CD4-positive, alpha-beta T cell treated with Interferon alpha-2 for 1 hour (primary cell): ENCODE data around the gene LTO1.

Experiments used
- DNase-seq, 2 donors: peaks; one replicate each; pipeline ENCODE4 v3.0.0-alpha.2; 2020 to 2022

The LTO1 gene, protein sequence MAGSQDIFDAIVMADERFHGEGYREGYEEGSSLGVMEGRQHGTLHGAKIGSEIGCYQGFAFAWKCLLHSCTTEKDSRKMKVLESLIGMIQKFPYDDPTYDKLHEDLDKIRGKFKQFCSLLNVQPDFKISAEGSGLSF

DNA sequence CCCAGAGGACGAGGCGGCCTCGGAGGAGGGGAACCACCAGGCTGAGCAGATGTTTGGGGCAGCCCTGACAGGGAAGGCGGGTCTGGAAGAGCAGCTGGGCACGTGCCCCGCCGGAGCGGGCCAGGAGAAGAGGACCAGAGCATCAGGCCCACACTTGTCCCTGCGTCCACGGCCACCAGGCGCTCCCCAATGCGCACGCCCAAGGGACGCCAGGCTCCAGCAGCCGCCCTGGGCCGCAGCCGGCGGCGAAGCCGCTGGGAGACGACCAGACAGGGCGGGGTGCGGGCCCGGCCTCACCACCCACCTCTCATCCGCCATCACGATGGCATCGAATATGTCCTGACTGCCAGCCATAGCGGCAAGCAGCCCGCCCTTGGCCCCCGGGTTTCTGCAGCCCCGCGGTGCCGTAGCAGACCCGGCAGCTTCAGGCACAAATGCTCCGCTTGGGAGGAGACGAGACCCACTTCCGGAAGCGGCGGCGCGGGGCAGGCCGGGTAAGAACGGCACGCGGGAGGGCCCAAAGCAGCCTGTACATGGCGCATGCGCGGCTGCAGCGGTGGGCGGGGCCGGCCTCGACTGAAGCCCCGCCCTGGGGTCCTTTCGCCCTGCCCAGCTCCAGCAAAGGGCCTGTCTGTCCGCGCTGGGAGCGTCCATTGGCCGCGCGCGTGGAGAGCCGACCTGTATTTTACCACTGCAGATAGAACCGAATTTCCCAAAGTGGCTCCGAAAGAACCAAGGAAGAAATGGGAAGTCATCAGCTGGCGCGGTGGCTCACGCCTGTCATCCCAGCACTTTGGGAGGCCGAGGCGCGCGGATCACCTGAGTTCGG is at the start of gene LTO1:
TSS of gene LTO1 (minus strand) at position 468 of the 829 bp plus-strand sequence. CDS start at position 354, 114 bp downstream.
- DNase-seq = peak; percentile 92 to 94

DNA sequence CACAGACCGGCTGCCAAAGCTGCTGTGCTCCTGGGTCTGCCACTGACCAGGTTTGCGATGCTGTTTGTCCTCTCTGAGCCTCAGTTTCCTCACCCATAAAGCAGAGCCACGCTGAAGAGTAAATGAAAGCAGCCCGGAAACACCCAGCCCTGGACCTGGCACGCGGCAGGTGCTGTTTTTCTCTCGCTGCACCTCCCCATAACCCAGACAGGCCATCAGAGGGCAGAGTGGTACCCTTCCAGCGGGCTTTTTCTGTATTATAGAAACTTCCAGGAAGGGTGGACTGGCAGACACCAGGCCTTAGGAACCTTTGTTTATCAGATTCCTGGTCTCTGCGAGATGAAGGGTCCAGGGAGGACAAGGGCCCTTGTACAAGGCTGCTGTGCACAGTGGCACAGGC is 46.6 kb upstream of the LTO1 start:
- no peak for DNase-seq

DNA sequence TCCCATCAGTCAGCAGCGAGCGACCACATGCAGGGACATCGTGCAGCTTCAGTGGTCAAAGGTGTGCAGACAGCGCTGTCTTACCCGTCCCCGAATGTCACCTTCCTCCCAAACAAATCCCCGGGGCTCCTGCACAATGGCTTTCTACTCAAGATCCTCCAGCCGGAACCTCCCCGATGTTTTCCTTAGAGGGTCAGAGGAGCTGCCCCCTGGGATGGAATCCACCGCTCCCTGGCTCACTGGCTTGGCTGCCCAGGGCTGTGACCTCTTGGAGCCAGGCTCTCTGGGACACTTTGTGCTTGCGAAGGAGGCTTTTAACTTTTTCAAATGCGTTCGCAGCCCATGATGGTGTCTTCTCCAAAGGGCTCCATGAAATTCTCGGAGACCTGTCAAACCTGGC is 46.0 kb upstream of the LTO1 start:
- DNase-seq = no peak

DNA sequence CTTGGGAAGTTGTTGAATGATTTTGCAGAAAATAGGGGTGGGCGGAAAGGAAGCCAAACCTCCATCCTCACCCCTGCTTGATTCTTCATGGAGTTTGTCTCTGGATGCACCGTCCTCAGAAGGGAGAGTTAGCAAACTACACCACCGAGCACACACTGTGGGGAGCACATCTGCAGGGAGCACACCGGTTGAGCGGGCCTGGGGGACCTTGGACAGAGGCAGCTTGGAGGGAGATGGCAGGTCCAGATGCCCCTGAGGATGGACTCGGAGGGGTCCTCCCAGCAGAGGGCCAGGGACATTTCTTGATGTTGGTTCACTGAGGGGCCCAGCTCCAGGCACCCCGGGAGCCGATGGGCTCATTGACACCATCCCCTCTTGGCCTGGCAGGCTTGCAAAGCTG is 43.8 kb upstream of the LTO1 start:
- DNase-seq = no peak

DNA sequence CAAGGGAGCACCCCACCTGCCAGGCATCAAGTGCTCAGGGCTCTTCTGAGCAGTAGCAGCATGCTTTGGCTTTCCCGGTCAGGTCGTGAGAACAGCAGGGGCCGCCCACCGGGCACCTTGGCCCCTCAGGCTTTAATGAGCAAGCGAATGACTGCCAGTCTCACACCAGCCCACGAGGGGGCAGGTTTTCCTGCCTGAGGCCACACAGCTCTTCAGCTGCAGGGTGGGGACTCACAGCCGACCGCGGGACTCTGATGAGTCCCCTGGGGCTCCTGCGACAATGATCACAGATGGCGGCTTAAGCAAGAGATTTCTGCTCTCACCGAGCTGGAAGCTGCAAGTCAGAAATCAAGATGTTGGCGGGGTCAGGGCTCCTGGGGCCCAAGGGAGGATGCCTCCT is 43.0 kb upstream of the LTO1 start:
- DNase-seq = peak in 1 of 2 donors; percentile 7

DNA sequence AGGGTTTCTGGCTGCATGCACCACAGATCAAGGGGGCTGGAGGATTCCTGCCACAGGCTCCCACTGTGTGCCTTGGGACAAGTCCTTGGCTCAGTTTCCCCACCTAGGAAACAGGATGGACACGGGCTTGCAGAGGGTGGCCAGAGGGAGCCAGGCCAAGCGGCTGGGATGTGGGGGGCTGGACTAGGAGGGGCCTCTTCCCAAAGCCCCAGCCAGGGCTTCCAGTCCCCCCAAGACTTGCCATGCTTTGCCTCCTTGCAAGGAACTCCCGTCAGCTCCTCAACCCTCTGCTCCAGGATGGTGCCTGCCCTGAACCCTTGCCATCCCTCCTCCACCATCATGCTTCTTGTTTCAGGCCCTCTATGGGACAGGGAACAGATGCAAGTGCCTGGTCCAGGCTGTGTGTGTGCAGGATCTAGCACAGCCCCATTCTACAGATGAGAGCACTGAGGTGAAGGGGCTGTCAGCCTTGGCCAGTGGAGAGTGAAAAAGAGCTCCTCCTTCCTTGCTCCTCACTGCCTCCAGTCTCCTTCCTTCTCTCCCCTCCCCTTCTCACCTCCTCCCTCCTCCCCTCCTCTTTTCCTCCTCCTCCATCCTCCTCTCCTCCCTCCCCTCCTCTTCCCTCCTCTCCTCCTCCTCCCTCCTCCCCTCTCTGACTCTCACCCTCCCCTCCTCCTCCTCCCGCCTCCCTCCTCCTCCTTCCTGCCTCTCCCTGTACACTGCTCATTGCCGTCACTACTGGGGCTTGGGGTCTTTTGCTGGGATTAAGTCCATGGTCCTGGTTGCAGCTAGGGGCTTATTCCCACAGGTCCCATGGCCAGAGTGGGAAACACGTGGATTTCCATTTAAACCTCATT is 42.0 kb upstream of the LTO1 start:
- DNase-seq = no peak

DNA sequence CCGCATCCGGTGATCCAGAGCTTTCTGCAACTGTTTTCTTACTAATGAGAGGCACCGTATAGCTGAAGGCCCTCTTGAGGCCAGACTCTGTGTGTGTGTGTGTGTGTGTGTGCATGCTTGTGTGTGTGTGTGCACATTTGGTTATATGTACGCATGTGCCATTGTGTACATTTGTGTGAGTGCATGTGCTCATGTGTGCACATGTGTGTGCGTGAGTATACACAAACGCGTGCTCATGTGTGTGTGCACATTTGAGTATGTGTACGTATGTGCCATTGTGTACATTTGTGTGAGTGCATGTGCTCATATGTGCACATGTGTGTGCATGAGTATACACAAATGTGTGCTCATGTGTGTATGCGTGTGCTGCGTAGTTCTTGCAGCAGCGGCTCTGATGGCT is 40.9 kb upstream of the LTO1 start:
- DNase-seq = no peak

DNA sequence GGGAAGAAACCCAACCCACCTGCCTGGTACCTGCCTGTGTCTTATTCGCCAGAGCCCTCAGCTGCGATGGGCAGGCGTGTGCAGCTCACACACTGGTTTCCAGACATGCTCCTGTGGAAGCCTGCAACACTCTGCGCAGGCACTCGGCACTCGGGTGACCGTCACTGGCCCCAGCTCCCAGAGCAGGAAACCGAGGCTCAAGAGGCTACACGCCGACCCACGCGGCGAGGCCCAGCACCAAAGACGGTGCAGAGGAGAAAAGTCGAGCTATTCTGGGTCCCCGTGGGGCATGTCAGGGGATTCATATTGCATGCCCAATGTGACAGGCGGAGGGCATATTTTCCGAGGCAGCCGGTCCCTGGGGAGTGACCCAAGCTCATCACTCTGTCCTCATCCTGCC is 40.3 kb upstream of the LTO1 start:
- no peak for DNase-seq

DNA sequence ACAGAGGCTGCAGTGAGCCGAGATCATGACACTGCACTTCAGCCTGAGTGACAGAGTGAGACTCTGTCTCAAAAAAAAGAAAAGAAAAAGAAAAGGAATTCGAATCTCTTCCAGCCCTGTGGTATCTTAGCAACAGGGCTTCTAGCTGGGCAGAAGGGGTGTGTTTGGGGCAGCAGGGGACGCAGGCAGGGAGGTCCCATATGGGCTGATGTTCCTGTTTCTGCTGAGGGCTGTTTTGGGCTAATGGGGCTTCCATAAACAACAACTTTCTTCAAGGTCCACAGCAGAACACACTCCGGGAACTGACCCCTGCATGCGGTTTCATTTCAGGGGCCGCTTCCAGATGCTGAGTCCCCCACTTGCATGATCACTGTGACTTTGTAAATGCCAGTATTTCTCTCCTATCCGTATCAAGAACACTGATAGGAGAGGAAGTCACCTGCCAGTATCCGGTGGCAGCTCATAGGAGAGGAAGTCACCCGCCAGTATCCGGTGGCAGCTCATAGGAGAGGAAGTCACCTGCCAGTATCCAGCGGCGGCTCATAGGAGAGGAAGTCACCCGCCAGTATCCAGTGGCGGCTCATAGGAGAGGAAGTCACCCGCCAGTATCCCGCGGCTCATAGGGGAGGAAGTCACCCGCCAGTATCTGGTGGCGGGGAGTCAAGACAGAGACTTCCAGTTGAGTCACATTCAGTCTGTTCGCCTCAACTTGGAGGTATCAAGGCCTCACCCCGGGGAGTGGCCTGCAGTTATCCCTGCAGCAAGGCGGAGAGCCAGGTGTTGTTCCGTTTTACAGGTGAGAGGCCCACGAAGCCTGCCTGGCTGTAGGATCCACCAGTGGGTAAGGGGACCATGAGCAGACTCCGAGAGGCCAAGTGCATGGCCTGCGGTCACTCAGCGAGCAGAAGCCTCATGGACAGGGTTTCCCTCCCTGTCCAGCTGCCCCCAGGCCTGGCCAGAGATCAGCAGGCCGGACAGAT is 37.0 kb upstream of the LTO1 start:
- peak; percentile 3 to 14 for DNase-seq

DNA sequence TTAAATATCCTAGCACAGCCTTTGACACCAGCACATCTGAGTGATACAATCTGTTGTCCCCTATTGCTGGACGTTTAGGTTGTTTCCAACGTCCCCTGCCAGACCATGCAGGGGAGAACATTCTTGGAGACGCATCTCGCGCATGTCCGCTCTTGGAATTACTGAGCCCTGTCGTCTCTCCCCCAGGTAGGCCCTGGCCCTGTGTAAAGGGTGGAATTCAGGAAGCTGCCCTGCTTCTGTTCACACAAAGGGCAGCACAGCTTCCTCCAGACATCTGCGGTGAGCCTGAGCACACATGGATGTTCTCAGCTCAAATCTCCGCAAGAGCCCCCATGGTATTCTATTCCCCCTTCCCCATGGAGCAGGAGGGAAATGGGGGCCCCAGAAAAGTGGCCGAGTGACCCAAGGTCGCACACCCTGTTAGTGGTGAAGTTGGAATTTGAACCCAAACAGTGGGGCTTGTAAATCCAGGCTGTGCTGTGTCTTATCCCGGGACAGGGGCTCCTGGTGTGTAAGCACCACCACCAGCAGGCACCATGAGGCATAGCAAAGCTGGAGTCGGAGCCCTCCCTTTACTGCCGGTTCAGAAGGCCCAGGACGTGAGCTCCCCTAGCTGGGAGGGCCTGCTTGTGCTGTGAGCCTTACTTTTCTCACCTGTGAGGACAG is 33.7 kb upstream of the LTO1 start:
- DNase-seq = no peak

DNA sequence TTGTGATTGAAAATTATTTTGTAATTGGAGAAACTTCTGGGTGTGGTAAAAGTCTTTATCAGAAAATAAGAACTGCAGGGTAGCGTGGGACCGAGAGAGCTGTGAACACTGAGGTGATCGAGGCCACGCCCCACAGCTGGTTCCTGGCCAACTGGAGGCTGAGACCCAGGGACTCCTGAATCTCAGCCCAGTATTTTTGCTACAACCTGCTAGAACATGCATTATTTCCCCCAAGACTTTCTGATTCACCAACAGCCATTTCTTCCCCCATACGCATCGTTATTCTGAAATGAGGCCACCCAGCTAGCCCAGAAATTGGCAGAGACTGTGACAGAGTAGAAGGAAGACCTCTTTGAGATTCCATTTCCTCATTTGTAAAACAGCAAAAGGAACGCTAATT is 32.0 kb upstream of the LTO1 start:
- DNase-seq = no peak

DNA sequence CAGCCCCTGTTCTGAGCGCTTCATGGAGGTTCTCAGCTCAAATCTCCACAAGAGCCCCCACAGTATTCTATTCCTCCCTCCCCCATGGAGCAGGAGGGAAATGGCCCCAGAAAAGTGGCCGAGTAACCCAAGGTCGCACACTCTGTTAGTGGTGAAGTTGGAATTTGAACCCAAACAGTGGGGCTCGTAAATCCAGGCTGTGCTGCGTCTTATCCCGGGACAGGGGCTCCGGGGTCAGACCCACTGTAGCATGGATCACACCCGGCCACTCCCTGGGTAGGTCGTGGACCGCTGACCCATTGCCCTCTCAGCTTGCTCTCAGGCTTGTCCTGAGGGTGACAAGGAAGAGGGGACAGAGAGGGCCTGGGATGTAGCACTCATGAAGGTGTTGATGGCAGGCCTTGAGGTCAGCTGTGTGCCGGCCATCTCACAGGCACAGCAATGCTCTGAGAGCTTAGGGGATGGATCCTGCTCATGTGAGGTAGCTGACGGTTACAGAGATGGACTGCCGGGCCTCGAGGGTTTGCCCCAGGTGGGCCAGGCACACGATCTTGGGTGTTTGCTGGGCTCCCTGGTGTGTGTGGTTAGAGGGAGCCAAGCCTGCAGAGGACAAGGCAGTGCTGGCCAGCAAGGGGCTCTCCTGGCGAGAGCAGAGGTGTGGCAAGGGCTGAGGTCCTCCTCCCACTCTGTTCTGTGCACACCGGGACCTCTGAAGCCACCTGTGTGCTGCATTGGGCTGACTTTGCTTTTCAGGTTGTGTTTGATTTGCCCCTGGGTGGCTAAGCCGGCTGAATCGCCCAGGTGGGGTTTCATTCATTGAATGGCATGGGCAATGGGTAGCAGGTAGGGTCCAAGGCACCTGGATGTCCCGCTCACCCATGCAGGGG is 31.0 kb upstream of the LTO1 start:
- DNase-seq = no peak

DNA sequence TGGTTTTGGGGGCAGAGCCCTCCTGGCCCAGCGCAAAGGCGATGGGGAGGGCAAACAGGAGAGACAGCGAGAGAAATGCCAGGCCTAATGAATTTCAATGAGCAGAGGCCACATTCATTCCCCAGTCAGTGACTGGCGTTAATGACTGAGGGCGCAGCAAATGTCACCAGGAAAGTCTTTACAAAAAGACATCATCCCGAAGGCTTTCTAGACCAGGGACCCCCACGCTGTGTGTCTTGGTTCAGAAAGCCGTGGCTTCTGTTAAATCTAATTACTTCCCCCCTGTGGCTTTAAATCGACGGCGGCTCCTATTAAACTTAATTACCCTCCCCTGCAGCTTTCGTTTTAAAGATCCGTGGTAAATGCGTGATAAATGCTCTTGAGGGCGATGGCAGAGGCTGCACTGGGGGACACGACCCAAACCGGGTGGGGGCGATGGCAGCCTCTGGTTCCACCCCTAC is 30.2 kb upstream of the LTO1 start:
- DNase-seq = no peak

DNA sequence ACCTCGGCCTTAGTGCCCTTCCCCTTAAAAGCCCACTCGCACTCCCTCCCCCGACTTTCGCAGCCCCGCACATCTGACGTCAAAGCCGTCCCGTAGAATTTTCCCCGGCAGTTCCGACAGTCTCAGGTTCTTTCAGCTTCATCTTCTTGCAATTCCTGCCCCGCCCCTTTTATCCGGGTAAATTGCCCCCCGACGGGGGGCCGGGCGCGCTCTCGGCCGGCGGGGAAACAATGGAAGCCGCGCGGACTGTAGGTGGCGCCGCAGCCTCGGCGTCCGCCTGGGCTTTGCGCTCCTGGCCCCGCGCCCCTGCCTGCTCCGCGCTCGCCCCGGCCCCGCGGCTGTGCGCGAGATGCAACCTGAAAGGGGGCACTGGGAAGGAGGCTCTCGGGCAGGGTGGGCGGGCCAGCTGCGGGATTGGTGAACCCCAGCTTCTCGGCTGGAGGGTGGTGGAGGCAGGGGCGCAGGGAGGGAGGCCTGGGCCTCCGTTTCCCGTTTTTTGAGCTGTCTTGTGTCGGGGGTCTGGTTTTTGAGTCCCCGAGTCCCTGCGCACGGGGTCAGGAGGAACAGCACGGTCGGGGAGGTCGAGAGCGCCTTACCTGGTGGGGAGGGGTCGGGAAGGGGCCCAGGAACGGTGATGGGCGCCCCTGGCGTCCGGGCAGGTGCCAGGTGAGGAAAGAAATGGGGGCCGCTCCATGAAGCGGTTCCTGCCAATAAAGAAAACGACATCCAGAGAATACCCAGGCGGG is 29.5 kb upstream of the LTO1 start:
- DNase-seq = no peak

DNA sequence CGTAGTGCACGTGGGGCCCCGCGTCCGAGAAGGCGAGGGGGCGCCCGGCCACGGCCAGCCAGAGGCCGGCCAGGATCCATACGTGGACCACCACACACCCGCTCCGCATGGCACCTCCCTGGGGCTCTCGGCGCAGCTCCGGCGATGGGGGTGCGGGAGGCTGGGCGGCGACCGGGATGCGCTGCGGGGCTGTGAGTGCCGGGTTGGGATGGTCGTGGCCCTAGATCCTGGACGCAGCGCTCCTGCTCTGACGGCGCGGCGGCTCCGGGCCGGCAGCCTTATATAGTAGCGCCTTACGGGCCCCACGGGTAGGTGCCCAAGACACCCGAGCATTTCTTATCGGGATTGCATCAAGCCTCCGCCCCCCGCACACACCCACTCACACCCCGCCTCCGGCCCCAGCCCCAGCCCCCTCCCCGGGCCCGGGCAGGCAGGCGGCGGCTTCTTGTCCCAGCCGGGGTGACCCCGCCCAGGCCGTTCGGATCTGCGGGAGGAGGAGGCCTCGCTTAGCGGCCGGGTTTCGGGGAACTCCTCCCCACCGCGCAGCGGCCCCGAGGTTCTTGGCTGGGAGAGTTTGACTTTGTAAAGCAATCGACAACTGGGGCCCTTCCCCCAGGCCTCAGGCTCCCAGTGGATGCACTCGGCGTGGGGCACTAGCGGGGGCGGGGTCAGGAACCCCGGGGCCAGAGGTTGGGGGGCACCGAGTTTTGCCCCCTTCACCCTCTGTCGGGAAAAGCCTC is 28.8 kb upstream of the LTO1 start, which contains the start of gene FGF19:
TSS of gene FGF19 (minus strand) at position 255 of the 740 bp plus-strand sequence. CDS start at position 109, 146 bp downstream.
- DNase-seq = no peak

DNA sequence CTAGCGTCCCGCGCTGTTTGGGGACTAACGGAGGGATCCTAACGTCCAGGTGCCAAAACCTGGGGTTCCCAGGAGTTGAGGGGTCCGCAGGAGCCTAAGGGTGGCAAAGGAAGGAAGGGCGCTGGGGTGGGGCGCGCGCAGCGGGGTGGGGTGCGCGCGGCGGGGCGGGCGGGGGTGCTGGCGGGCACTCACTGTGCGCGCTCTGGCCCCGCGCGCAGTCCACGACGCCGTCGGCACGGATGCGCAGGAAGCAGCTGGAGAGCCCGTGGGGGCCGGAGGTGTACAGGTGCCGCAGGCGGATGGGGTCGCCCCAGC is 28.3 kb upstream of the LTO1 start:
- no peak for DNase-seq

DNA sequence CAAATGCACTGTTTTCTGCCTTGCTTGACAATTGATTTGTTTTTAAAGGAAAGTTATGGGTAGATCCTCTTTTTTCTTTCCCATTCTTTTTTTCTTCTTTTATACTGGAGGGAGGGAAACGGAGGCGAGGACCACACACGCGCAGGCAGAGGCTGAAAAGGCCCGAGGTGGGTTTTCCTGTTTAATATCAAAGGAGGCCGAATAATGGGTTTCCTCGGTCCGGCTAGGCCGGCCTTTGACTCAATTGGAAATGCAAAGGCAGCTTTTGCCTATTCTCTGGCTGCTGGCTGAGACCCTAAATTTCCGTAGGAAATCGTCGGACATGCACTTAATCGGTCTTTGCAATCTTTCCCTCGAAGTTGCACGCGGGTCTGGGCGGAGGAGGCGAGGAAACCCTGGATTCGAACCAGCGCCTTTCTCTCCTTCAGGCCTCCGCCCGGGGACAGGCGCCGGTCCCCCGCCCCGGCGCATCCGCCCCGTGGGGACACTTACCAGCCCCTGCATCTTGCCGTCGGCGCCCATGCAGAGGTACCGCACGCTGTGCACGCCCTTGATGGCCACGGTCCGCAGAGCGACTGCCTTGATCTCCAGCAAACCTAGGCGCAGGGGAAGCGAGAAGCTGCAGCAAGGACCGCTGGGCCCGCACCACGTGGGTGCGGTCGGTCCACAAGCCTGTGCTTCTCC is 27.8 kb upstream of the LTO1 start:
- DNase-seq = no peak

DNA sequence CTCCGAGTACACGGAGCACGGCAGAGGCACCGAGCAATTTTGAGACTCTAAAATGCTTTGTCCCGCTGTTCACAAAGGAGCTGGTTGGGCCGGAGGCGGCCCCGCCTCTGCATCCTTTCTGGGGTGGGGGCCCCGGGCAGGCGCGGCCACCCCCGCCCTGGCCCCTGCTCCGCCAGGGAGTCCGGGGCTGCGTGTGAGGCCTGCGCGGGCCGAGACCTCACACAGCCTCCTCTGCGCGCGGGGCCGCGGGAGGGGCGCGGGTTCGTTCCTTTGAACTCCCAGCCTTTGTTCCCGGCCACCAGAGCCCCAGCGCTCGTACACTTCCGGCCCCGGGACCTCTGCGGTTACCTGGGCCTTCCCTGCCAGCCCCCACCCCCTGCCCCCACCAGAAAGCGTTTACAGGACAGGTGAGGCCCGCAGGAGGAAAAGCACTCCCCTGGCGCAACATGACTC is 27.1 kb upstream of the LTO1 start:
- no peak for DNase-seq
